COR-L47 (cell line): ENCODE data around the gene CCT6A.
"Not testable (repeated sequence)": the region's sequence is repeated elsewhere in the genome, so short reads cannot be mapped to it uniquely, and the experiment has no call there.

Experiments
- DNase-seq: peaks from one replicate; lab custom pipeline; 2025; lab: John Stamatoyannopoulos, UW

Gene CCT6A, protein sequence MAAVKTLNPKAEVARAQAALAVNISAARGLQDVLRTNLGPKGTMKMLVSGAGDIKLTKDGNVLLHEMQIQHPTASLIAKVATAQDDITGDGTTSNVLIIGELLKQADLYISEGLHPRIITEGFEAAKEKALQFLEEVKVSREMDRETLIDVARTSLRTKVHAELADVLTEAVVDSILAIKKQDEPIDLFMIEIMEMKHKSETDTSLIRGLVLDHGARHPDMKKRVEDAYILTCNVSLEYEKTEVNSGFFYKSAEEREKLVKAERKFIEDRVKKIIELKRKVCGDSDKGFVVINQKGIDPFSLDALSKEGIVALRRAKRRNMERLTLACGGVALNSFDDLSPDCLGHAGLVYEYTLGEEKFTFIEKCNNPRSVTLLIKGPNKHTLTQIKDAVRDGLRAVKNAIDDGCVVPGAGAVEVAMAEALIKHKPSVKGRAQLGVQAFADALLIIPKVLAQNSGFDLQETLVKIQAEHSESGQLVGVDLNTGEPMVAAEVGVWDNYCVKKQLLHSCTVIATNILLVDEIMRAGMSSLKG

DNA sequence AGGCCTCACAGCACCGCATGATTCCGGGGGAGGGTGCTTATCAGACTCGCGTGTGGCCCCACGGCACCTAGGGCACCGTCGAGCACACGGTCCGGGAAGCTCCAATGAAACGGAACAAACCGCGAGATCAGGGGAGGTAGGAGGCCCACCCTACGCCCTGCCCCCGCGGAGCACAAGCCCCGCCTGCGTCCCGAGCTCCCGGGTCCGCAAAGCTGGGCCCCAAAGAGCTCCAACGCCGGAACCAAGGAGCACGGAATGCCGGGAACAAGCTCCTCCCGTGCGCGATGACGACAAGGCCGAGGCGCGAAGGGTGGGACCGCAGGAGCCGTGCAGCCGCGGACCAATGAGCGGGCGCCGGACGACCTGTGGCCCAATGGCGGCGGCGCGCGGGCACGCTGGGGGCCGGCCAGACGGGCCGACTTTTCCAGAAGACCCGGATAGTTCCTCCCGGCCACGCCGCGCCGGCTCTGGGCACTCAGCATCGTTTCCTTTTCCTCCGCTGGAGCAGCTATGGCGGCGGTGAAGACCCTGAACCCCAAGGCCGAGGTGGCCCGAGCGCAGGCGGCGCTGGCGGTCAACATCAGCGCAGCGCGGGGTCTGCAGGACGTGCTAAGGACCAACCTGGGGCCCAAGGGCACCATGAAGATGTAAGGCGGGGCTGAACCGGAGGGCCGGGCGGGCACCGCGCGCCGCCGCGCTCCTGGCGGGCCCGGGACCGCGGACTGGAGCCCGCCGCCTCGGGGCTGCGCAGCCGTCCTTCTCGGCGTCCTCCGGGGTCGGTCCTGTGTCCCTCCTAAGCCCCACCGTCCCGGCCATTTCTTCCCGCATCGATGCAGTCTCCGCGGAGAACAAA lies at the start of gene CCT6A, which contains the start of gene PSPH:
TSS of gene CCT6A (plus strand) at position 427 of the 853 bp plus-strand sequence. CDS start at position 511, 84 bp downstream.
TSS of gene PSPH (minus strand) at position 106 of the 853 bp plus-strand sequence. CDS start 30,232 bp downstream, outside the sequence.
- peak; percentile 99 for DNase-seq

DNA sequence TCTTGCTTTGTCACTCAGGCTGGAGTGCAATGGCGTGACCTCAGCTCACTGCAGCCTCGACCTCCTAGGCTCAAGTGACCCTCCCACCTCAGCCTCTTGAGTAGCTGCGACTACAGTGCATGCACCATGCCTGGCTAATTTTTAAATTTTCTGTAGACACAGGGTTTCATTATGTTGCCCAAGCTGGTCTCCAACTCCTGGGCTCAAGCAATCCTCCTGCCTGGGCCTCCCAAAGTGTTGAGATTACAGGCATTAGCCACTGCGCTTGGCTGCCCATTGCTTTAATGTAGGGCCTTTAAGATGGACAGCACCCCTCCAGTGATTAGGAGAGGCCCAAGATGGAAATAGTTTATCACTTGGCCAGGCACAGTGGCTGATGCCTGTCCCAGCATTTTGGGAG lies 47.8 kb upstream of the CCT6A start:
- DNase-seq = no peak

DNA sequence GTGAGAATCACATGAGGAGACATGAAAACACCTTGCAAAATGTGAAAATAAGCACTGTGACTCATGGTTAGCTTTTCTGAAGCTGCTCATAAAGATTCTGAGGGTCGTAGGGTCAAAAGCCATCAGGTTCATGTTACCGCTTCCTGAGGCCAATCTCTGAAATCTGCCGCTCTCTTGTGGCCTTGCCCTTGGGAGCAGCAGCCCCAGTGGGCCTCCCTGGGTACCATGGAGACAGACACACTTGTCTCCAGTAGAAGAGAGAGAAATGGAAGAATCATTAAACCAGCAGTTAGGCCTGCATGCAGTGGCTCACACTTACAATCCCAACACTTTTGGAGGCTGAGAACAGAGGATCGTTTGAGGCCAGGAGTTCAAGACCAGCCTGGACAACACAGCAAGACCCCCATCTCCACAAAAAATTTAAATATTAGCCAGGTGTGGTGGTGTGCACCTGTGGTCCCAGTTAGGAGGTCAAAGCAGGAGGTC lies 44.4 kb upstream of the CCT6A start:
- DNase-seq = no peak

DNA sequence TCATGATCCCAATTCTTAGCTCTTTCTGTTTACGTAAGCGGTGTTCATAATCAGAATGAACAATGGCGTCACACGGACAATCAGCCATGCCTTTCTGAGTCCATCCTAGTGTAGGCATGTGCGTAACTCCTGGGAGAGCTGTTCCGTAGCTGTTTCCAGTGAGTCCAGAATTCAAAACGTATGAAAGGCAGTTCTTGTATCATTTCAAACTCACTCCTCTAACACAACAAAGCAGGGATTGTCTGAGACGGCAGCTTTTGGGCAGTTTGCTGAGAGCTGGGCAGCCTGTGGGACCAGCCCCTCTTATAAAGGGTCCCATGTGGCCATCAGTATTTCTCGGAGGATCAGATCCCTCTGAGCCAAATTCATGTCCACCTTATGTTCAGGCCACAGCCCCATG lies 43.7 kb upstream of the CCT6A start:
- no peak for DNase-seq

DNA sequence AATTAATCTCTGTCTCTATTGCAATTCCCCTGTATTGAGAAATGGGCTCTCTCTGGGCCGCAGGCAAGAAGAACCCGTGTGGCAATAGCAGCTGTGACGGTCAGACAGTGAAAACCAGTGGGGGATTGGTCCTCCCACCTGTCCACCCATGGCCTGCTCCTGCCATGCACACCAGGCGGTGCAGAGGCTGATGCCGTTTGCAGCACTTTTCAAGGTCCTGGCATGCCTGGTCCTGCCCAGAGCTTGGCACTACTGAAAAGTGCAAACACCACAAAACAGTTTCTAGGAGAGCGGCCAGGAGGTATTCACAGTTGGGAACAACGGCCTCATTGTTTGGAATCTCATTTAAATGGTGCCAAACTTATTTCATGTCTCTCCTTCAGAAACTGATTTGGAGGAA lies 41.9 kb upstream of the CCT6A start:
- peak; percentile 94 for DNase-seq

DNA sequence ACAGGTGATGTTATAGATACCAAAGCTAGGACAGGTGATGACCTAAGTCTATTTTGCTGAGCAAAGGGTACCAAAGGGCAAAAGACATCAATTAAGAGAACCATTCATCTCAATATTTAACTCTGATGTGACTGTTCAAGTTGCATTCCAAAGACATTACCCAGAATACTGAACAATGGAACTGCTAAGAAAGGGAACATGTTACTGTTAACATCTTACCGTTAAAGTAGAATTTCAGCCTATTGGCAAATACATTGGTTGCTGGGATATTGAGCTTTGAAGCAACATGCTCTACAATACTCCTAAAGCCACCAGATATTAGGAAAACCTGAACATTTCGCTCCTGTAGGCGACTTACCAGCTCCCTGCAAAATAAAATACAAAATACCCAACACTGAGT lies 34.5 kb upstream of the CCT6A start:
- not testable (repeated sequence) for DNase-seq

DNA sequence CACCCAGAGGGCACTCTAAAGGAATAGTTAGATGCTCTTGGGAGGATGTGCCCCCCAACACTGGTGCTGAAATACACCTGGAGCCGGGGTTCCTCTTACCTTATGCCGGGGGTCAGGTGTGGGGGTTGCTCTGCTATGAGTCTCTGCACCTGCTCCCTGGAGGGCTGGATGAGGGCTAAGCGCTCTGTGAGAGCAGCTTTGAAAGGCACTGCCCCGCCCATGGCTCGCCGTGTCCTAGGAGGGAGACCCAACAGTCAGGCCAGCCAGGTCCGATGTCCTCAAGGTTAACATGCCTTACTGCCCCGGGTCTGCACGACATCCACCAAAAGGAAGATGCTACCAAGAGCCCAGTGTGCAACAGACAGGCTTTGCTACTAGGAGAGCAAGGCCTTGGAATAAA lies 32.1 kb upstream of the CCT6A start:
- DNase-seq = no peak

DNA sequence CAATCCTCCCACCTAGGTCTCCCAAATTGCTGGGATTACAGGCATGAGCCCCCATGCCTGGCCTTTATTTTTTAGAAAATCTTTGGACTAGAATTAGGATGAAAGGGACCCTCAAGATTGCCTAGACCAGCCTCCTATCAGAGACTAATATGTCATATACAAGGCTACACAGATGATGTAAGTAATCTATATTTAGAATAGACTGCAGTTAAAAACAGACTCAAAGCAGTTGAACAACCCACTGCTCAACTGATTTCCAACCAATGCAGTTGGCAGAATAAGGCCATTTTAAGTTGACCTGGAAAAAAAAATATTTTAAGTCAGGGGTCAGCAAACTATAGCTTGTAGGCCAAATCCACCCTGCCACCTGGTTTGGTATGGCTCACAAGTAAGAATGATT lies 28.1 kb upstream of the CCT6A start:
- no peak for DNase-seq

DNA sequence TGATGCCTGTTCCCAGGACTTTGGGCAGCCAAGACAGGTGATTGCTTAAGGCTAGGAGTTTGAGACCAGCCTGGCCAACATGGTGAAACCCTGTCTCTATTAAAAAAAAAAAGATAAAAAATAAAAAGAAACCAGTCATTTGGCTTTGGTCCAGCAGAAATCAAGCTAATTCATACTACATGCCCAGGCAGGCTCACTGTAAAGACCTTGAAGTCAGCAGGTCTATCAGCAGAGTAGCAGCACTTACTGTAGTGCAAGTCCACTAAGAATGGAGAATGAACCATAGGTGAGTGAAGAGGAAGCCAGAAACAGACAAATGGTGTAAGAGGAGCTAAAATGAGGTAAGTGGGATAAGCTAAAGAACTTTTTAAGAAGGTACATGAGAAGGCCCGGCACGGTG lies 25.0 kb upstream of the CCT6A start:
- peak; percentile 1 for DNase-seq

DNA sequence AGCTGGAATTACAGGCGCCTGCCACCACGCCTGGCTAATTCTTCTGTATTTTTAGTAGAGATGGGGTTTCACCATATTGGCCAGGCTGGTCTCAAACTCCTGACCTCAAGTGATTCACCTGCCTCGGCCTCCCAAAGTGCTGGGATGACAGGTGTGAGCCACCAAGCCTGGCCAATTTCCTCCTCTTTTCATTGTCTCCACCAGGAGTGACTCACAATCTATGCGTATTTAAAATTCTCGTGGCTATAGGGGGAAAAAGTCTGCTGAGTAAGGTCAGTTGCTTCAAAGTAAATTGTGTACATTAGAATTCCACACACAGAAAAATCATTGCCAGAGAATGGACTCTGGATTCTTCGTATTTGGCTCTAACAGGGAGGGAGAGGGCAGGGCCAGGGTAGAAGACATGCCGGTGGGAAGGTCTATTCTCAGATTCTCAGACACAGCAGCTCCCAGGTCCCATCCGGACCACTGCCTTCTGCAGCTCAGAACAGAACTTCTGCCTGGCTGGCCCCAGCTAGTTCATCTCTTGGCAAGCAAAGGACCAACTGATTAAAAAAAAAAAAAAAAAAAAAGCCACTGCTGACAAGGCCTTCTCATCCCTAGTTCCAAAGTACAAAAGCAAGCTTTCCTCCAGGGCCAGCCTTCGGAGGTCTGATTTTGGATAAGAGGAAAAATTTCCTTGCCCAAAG lies 22.5 kb upstream of the CCT6A start:
- DNase-seq = no peak

DNA sequence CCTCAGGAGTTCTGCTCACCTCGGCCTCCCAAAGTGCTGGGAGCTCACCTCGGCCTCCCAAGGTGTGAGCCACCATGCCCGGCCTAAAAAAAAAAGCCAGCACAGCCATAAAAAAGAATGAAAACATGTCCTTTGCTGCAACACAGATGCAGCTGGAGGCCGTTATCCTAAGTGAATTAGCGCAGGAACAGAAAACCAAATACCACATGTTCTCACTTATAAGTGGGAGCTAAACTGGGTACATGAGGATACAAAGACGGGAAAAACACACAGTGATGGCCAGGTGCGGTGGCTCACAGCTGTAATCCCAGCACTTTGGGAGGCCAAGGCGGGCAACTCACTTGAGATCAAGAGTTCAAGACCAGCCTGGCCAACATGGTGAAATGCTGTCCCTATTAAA lies 21.2 kb upstream of the CCT6A start:
- DNase-seq = no peak

DNA sequence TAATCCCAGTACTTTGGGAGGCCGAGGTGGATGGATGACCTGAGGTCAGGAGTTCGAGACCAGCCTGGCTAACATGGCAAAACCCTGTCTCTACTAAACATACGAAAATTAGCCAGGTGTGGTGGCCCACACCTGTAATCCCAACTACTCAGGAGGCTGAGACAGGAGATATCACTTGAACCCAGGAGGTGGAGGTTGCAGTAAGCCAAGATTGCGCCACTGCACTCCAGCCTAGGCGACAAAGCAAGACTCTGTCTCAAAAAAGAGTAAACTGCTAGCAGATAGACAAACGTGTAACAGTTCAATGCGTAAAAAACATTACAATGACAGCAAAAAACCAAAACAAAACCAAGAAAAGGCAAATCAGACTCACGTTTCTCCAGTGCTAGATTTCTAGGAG lies 20.0 kb upstream of the CCT6A start:
- not testable (repeated sequence) for DNase-seq

DNA sequence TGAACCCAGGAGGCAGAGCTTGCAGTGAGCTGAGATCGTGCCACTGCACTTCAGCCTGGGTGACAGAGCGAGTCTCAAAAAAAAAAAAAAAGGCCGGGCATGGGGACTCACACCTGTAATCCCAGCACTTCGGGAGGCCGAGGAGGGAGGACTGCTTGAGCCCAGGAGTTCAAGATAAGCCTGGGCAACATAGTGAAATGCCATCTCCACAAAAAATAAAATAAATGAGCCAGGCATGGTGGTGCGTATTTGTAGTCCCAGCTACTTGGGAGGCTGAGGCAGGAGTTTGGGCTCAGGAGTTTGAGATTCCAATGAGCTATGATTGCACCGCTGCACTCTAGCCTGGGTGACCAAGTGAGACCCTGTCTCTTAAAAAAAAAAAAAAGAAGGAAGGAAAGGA lies 19.0 kb upstream of the CCT6A start:
- not testable (repeated sequence) for DNase-seq

DNA sequence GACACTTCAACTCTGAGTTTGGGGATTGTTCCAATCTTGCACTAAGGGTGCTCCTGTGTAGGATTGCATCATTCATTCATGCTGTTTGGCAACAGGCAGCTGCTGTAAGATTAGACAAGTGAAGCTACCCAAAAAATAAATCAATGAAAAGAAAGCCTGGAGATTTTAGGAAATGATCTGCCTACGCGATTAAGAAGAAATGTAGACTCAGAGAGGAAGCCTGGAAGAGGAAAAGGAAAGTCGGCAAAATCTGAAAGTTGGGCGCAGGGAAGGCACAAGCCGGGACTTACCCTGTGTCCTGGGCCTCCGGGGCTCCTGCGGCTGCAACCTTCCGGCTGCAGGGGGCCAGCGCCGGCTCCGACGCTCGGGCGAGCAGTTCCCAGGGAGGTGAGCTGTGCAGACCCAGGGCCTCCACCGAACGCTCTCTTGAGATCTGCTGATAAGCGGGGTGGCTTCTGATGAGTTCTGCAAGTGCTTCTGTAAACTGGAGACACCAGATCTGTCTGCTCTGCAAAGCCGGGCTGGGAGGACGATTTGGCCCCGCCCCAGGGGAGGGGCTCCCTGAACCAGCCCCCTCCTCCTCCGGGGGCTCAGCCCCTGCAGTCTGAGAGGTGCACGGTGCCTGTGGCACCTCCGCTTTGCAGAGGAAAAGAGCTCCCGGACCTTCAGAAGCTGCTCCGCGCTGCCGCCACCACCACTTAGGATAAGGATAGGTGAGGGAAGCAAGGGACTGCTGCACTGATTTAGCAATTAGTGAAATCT lies 17.7 kb upstream of the CCT6A start:
- peak; percentile 85 for DNase-seq

DNA sequence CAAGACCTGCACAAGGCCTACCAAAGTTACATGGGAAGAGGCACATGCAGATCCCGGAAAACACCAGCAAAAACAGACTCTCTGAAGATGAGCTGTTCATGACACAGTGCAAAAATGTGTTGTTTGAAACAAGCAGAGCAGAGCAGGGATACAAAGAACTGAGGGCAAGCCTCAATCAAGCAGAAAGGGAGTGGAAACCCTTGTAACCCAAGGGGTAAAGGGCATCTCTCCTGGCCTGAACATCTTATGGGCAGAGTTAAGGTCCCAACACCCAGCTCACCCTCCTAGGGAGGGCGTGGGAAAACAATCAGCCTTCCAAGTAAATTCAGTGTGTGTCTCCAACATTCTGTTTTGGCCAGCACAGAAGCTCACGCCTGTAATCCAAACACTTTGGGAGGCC lies 10.8 kb upstream of the CCT6A start:
- no peak for DNase-seq

DNA sequence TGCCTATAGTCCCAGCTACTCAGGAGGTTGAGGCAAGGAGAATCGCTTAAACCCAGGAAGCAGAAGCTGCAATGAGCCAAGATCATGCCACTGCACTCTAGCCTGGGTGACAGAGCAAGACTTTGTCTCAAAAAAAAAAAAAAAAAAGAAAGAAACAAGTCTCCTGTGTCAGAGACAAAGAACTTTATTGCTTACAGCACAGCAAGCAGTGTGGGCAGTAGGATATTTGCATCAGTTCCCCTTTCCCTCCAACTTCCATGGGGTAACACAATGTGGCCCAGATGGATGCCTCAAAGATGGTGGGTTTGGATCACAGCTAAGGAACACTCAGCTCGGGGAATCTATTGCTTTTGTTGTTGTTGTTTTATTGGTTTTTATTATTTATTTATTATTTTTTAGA lies 5.8 kb upstream of the CCT6A start:
- DNase-seq = not testable (repeated sequence)

DNA sequence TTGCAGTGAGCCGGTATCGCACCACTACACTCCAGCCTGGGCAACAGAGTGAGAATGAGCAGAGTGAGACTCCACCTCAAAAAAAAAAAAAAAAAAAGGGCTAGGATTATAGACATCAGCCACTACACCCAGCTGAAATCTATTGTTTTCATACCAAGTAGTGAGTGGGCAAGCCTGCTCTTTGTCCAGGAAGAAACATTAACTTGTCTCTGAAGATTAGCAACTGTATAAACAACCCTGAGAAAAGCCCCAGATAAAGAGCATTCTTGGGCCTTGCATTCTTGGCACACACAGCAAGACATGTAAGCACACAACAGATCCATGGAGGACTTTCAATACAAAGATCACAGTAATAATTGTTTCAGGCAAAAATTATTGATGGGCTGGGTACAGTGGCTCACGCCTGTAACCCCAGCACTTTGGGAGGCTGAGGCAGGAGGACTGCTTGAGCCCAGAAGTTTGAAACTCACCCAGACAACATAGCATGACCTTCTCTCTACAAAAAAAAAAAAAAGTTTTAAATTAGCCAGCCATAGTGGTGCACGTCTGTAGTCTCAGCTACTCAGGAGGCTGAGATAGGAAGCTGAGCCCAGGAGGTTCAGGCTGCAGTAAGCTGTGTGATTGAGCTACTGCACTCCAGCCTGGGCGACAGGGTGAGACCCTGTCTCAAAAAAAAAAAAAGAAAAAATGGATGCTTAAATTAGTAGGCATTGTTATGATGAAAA lies 4.7 kb upstream of the CCT6A start:
- no peak for DNase-seq

DNA sequence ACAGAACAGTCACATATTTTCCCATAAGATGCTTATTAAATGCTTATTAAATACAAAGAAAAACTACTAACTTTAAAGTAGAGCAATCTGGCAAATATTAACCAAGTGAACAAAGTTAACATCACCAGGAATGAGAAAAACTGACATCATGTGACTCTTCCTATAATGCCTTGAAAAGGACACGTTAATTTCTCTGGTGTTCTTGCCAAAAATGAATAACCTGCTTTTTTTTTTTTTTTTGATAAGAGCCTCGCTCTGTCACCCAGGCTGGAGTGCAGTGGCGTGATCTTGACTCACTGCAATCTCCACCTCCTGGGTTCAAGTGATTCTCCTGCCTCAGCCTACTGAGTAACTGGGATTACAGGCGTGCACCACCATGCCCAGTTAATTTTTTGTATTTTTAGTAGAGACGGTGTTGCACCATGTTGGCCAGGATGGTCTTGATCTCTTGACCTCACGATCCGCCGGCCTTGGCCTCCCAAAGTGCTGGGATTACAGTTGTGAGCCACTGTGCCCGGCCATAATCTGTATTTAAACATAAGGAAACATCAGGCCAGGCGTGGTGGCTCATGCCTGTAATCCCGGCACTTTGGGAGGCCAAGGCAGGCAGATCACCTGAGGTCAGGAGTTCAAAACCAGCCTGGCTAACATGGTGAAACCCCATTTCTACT lies 4.0 kb upstream of the CCT6A start:
- DNase-seq = not testable (repeated sequence)

DNA sequence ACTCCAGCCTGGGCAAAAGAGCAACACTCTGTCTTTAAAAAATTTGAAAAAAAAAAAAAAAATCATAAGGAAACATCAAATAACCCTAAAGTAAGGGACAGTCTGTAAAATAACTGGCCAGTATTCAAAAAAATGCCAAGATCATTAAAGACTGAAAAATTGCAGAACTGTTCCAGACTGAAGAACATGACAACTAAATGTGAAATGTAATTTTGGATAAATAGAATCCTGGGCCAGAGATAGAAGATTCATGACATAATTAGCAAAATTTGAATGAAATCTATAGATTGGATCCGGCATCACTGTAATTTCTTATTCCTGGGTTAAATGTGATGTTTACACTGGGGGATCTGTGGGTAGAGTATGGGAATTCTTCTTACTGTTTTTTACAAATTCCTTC lies 3.3 kb upstream of the CCT6A start:
- no peak for DNase-seq

DNA sequence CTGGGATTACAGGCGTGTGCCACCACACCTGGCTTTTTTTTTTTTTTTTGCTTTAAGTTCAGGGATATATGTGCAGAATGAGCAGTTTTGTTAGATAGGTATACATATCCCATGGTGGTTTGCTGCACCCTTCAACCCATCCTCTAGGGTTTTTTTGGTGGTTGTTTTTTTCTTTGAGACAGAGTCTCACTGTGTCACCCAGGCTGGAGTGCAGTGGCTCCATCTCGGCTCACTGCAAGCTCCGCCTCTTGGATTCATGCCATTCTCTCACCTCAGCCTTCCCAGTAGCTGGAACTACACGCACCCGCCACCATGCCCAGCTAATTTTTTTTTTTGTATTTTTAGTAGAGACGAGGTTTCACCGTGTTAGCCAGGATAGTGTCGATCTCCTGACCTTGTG lies 2.8 kb upstream of the CCT6A start:
- DNase-seq = peak; percentile 74
